Measurements from ENCODE around the gene NEK7.

DNA sequence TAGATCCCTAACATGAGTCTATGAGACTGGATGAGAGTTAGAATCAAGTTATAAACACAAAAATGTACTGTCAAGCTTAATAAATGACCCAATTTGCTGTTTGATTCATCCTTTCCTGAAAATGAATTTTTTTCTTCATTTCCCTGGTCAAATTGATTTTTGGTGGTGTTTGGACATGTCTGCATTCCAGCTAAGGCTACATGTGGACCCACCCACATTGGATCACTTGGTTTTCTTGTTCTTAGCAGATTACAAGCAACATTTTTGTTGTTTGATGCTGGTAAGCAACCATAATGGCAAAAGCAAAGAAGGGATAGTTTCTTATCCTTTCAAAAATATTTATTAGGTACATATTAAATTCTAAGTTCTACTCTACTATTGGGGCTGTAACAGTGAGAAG, 181.1 kb downstream of the NEK7 start:
- TF ChIP-seq SP1 (IDR thresholded peaks at IDR 0.05) (no peak), BHLHE40 (IDR thresholded peaks at IDR 0.05; ENCODE audit: borderline replicate concordance) (no peak), FOXM1 (IDR thresholded peaks at IDR 0.05; ENCODE audit: borderline replicate concordance) (no peak), SUZ12 (IDR thresholded peaks at IDR 0.05) (no peak), FOXK2 (IDR thresholded peaks at IDR 0.05) (no peak), FOXA1 (IDR thresholded peaks at IDR 0.05) (no peak), TARDBP (IDR thresholded peaks at IDR 0.05) (no peak), ARNT (IDR thresholded peaks at IDR 0.05) (no peak), L3MBTL2 (conservative IDR thresholded peaks at IDR 0.05) (no peak), CTBP1 (IDR thresholded peaks at IDR 0.05; ENCODE audit: borderline replicate concordance) (no peak)
- TF ChIP-seq, protein P1, sequence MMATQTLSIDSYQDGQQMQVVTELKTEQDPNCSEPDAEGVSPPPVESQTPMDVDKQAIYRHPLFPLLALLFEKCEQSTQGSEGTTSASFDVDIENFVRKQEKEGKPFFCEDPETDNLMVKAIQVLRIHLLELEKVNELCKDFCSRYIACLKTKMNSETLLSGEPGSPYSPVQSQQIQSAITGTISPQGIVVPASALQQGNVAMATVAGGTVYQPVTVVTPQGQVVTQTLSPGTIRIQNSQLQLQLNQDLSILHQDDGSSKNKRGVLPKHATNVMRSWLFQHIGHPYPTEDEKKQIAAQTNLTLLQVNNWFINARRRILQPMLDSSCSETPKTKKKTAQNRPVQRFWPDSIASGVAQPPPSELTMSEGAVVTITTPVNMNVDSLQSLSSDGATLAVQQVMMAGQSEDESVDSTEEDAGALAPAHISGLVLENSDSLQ (IDR thresholded peaks at IDR 0.05) = no peak
